ENCODE results near the gene SERPINA1.

GRCh38 chr14:94367347-94368242 lies 20.8 kb downstream of the SERPINA1 start:
- TF ChIP-seq, protein P1, sequence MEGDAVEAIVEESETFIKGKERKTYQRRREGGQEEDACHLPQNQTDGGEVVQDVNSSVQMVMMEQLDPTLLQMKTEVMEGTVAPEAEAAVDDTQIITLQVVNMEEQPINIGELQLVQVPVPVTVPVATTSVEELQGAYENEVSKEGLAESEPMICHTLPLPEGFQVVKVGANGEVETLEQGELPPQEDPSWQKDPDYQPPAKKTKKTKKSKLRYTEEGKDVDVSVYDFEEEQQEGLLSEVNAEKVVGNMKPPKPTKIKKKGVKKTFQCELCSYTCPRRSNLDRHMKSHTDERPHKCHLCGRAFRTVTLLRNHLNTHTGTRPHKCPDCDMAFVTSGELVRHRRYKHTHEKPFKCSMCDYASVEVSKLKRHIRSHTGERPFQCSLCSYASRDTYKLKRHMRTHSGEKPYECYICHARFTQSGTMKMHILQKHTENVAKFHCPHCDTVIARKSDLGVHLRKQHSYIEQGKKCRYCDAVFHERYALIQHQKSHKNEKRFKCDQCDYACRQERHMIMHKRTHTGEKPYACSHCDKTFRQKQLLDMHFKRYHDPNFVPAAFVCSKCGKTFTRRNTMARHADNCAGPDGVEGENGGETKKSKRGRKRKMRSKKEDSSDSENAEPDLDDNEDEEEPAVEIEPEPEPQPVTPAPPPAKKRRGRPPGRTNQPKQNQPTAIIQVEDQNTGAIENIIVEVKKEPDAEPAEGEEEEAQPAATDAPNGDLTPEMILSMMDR (IDR thresholded peaks at IDR 0.05), result no peak
- TF ChIP-seq POLR2A (IDR thresholded peaks at IDR 0.05), result no peak

Measured in vagina (tissue), 2 donors.